Lung (tissue), 5 donors: ENCODE measurements around the gene FAM25A. TPM values are rescaled to one million over a fixed set of nuclear protein-coding genes. Genes with fewer than 3 reads are reported as not detected.

Experiments used
- polyA plus RNA-seq, 2 donors: library from polyadenylated mRNA; stranded (reverse); fragments of 200-250 nt; gene quantifications; one replicate each; pipeline ENCODE4 v1.2.1, GENCODE V29; 2013
- small RNA-seq: library from RNA; depleted of rRNA; stranded (forward); fragments of <200 nt; gene quantifications from one replicate; pipeline ENCODE3, GENCODE V24; 2014; ENCODE audit warnings: low replicate concordance
- total RNA-seq, 2 donors: library from RNA; depleted of rRNA in 1 of 2; stranded (reverse); fragments of >200 nt in 1 of 2; gene quantifications; one replicate each; pipeline ENCODE4 v1.2.1, GENCODE V29; 2014 to 2021
- donor health status: Bipolar disorder and iron deficiency.
- donor health status: healthy.
- donor health status: DM: yes; HTN: yes; CAD: no.

FAM25A gene
- total and polyA plus RNA-seq, 4 donors, result 0.45 TPM; not detected in 3

Small RNA genes within 50 kb of the gene (small RNA-seq; reads per million reads assigned to genes)
- gene AL136982.5 (not detected), gene BMS1P3 (not detected), gene FAM25A (not detected), gene RNU6-529P (not detected)

Other genes starting within 250 kb of the FAM25A start
- 10 to 100 TPM; 42.3 to 55.3 TPM for gene MMRN2, start 62.7 kb upstream of the FAM25A start, total RNA-seq
- gene MMRN2, start 62.7 kb upstream of the FAM25A start, polyA plus RNA-seq, result 10 to 100 TPM; 10.2 to 15.7 TPM
- 10 to 100 TPM in 1 of 2 donors, 1 to 10 TPM in 1; 2.3 to 23.0 TPM for gene SNCG, start 61.7 kb upstream of the FAM25A start, total RNA-seq
- 10 to 100 TPM in 1 of 2 donors, 1 to 10 TPM in 1; 5.5 to 32.8 TPM for gene SNCG, start 61.7 kb upstream of the FAM25A start, polyA plus RNA-seq
- gene ADIRF, start 51.8 kb upstream of the FAM25A start, total RNA-seq, result 100 to 1,000 TPM in 1 of 2 donors, 10 to 100 TPM in 1; 61.4 to 171 TPM
- 100 to 1,000 TPM; 469 to 597 TPM for gene ADIRF, start 51.8 kb upstream of the FAM25A start, polyA plus RNA-seq
- 100 to 1,000 TPM; 124 to 133 TPM for gene GLUD1, start 74.5 kb downstream of the FAM25A start, total RNA-seq
- 10 to 100 TPM; 52.7 to 69.0 TPM for gene GLUD1, start 74.5 kb downstream of the FAM25A start, polyA plus RNA-seq
- gene SHLD2, start 74.9 kb downstream of the FAM25A start, total RNA-seq, result 10 to 100 TPM; 26.2 to 34.5 TPM
- 10 to 100 TPM; 12.8 to 16.0 TPM for gene SHLD2, start 74.9 kb downstream of the FAM25A start, polyA plus RNA-seq
- 1 to 10 TPM; 1.5 to 1.8 TPM for gene NUTM2A, start 205.2 kb downstream of the FAM25A start, total RNA-seq
- 1 to 10 TPM; 1.2 to 5.3 TPM for gene NUTM2A, start 205.2 kb downstream of the FAM25A start, polyA plus RNA-seq